ENCODE data around the gene SART3. TPM values are rescaled to one million over a fixed set of nuclear protein-coding genes. Genes with fewer than 3 reads are reported as not detected.

Gene SART3
- total and polyA plus RNA-seq, 2 of the 4 experiments (the other 2 are of a cell fraction), result 22.6 to 37.8 TPM

GRCh38 chr12:108547686-108548085 lies 13.3 kb downstream of the SART3 start:
- H3K27me3 ChIP-seq (ENCODE audit: control insufficient read depth, insufficient read depth, low read length), result no peaks in the 10 kb centered on the region
- no peak overlapping the region for H4K8ac ChIP-seq (ENCODE audit: low read depth in 2 of 2, low read length in 2 of 2)
- dilution Hi-C loops (cut with HindIII; ENCODE audit: low sequenced_read_pairs, unreplicated experiment) (no loop called here), intact Hi-C loops (cut with micrococcal nuclease) (no loop called here), in situ Hi-C loops (cut with MboI; ENCODE audit: low sequenced_read_pairs) (no loop called here)
- ChIA-PET CTCF (no interaction called here), POLR2A (ENCODE audit: unreplicated experiment) (no interaction called here)
- BruUV-seq (replicated peaks), result no TSS peak
- H3K9me1 ChIP-seq (ENCODE audit: insufficient read depth, low read length), result peaks cover 13% of the 10 kb centered on the region
- no peak overlapping the region for H2BK20ac ChIP-seq (ENCODE audit: low read depth, low read length)
- H3K18ac ChIP-seq (ENCODE audit: low read depth, low read length), result no peak overlapping the region
- no peak overlapping the region for H2AK5ac ChIP-seq (ENCODE audit: low read depth, low read length)
- H4K20me1 ChIP-seq (ENCODE audit: insufficient read depth, low read length), result peaks cover 35% of the 10 kb centered on the region; the same call in 1 of the 2 replicates
- H3K56ac ChIP-seq (ENCODE audit: extremely low read depth, insufficient read depth, low read length), result no peak overlapping the region
- H3K36me3 ChIP-seq (ENCODE audit: control insufficient read depth, insufficient read depth, low read length), result peaks cover 38% of the 10 kb centered on the region
- H4K91ac ChIP-seq (ENCODE audit: insufficient read depth, low read depth, low read length), result no peak overlapping the region
- ATAC-seq (ENCODE audit: low read depth), result no peak
- no peak overlapping the region for H2AFZ ChIP-seq (replicated peaks; ENCODE audit: low read length, poor library complexity)
- TF ChIP-seq MXI1 (IDR thresholded peaks at IDR 0.05; ENCODE audit: borderline replicate concordance, low read depth, low read length) (no peak), POLR2A (IDR thresholded peaks at IDR 0.05; ENCODE audit: low read depth, low read length) (no peak), RCOR1 (IDR thresholded peaks at IDR 0.05; ENCODE audit: insufficient replicate concordance, low read length) (no peak), CEBPB (IDR thresholded peaks at IDR 0.05; ENCODE audit: low read depth, low read length) (no peak), RFX5 (IDR thresholded peaks at IDR 0.05; ENCODE audit: low read depth, low read length) (no peak), RAD21 (IDR thresholded peaks at IDR 0.05; ENCODE audit: low read length) (no peak)
- no peak overlapping the region for H3K27ac ChIP-seq (ENCODE audit: insufficient read depth, low read length)
- H4K5ac ChIP-seq (ENCODE audit: low read depth, low read length), result no peak overlapping the region
- no peak overlapping the region for H3K4me2 ChIP-seq (ENCODE audit: low read depth, low read length)
- H2BK15ac ChIP-seq (ENCODE audit: low read depth, low read length), result no peak overlapping the region
- H3K14ac ChIP-seq (replicated peaks; ENCODE audit: low read depth, low read length), result no peak overlapping the region
- no peak overlapping the region for H2AK9ac ChIP-seq (replicated peaks; ENCODE audit: low read depth, low read length, poor library complexity)
- no peak overlapping the region for H3K23ac ChIP-seq (ENCODE audit: low read depth, low read length)
- H3K79me1 ChIP-seq (ENCODE audit: low read depth in 1 of 2, low read length in 2 of 2), result peaks cover 30 to 55% of the 10 kb centered on the region in 2 experiments
- H3K4me3 ChIP-seq (ENCODE audit: insufficient read depth, low read depth, low read length), result no peak overlapping the region
- H3K4ac ChIP-seq (ENCODE audit: low read depth, low read length), result no peak overlapping the region
- no peaks in the 10 kb centered on the region for H3K4me1 ChIP-seq (ENCODE audit: control insufficient read depth, insufficient read depth, low read length)
- DNase-seq, result no peak
- no peak overlapping the region for H2BK5ac ChIP-seq (ENCODE audit: low read depth, low read length, poor library complexity, severe bottlenecking)
- no peak overlapping the region for H2BK120ac ChIP-seq (ENCODE audit: low read depth, low read length)
- no peak overlapping the region for H3K9ac ChIP-seq (ENCODE audit: low read depth, low read length)
- WGBS, 2 experiments (ENCODE audit: extremely low coverage in 2 of 2, insufficient read length in 1 of 2), result 88% methylated on average over 5 of the region's 9 CpGs; no CpG with 5 or more reads in 1 of the 2 experiments
- H3K9me3 ChIP-seq (ENCODE audit: control insufficient read depth, insufficient read depth, low read length), result no peaks in the 10 kb centered on the region

Data from IMR-90 (cell line).